Esophagus (tissue), 2 donors: ENCODE results near the gene BCL2L12. TPM values are rescaled to one million over a fixed set of nuclear protein-coding genes. Genes with fewer than 3 reads are reported as not detected.
A peak's percentile ranks its signal among the peaks of the same experiment; 100 is the strongest.
"Not testable (repeated sequence)": the region's sequence is repeated elsewhere in the genome, so short reads cannot be mapped to it uniquely, and the experiment has no call there.

ENCODE experiments used
- H3K27ac ChIP-seq, 2 donors: one replicate each; pipeline ENCODE4 v1.5.1; 2013; ENCODE audit warnings: low read depth in 2 of 2, mild to moderate bottlenecking in 2 of 2, inconsistent platforms in 1 of 2, low read length in 1 of 2, moderate library complexity in 1 of 2
- H3K27me3 ChIP-seq, 2 donors: one replicate each; pipeline ENCODE4 v1.6.1; 2013; ENCODE audit warnings: low read length in 2 of 2, control low read depth in 1 of 2, mild to moderate bottlenecking in 1 of 2; ENCODE audit not compliant: insufficient read depth in 2 of 2, control insufficient read depth in 1 of 2
- H3K36me3 ChIP-seq, 2 donors: one replicate each; pipeline ENCODE4 v1.6.1; 2013; ENCODE audit warnings: low read length in 1 of 2; ENCODE audit not compliant: control insufficient read depth in 2 of 2, insufficient read depth in 2 of 2
- H3K4me1 ChIP-seq, 2 donors: one replicate each; pipeline ENCODE4 v1.6.1; 2013; ENCODE audit warnings: low read length in 1 of 2; ENCODE audit not compliant: control insufficient read depth in 2 of 2, insufficient read depth in 2 of 2
- H3K4me3 ChIP-seq, 2 donors: one replicate each; pipeline ENCODE4 v1.5.1; 2013; ENCODE audit warnings: low read length in 2 of 2, mild to moderate bottlenecking in 2 of 2, low read depth in 1 of 2, moderate library complexity in 1 of 2
- H3K9me3 ChIP-seq, 2 donors: one replicate each; pipeline ENCODE4 v1.6.1; 2013; ENCODE audit warnings: mild to moderate bottlenecking in 2 of 2, low read depth in 1 of 2, low read length in 1 of 2, moderate library complexity in 1 of 2; ENCODE audit not compliant: control insufficient read depth in 2 of 2, insufficient read depth in 1 of 2
- WGBS, 2 donors: extraction: QIAGEN DNeasy Blood & Tissue Kit; methylation state at CpG; one replicate each; pipeline ENCODE4 v1.1.7; 2013; 5-methylcytosine and 5-hydroxymethylcytosine counted together
- polyA plus RNA-seq, 2 donors: library from polyadenylated mRNA; stranded (reverse); fragments of 200-250 nt; gene quantifications; one replicate each; pipeline ENCODE4 v1.2.3, GENCODE V29; 2013
- donor health status: healthy with polysubstance abuse.
- donor health status: Bipolar disorder and iron deficiency.

The BCL2L12 gene
- polyA plus RNA-seq, 2 donors = 10.0 to 21.4 TPM

- Histone ChIP-seq H3K4me3 (no peak overlapping the region), H3K36me3 (peaks cover 0 to 1% of the 10 kb centered on the region in 2 donors), H3K9me3 (no peaks in the 10 kb centered on the region), H3K4me1 (peaks cover 4 to 7% of the 10 kb centered on the region in 2 donors), H3K27ac (no peak overlapping the region), H3K27me3 (no peaks in the 10 kb centered on the region)
- WGBS, 2 donors = 80 to 84% methylated on average over 19 of the region's 19 CpGs
These were observed 34.0 kb upstream of the BCL2L12 start for GRCh38 chr19:49631610-49632192.

- no peaks in the 10 kb centered on the region for H3K36me3 ChIP-seq
- 84 to 88% methylated on average over 5 of the region's 5 CpGs for WGBS, 2 donors
These were observed 33.2 kb upstream of the BCL2L12 start for GRCh38 chr19:49632576-49632975.

GRCh38 chr19:49633273-49633672 lies 32.5 kb upstream of the BCL2L12 start:
- not testable (repeated sequence) for H3K27ac ChIP-seq, H3K9me3 ChIP-seq, H3K4me3 ChIP-seq, H3K27me3 ChIP-seq, H3K36me3 ChIP-seq, H3K4me1 ChIP-seq
- WGBS, 2 donors = 70 to 72% methylated on average over 9 of the region's 9 CpGs

More at GRCh38 chr19:49632576-49632975, 33.2 kb upstream of the BCL2L12 start:
- Histone ChIP-seq H3K9me3 (no peaks in the 10 kb centered on the region), H3K27ac (no peak overlapping the region), H3K27me3 (no peaks in the 10 kb centered on the region), H3K4me3 (no peak overlapping the region), H3K4me1 (peaks cover 6 to 7% of the 10 kb centered on the region in 2 donors)

GRCh38 chr19:49635530-49636232 lies 30.1 kb upstream of the BCL2L12 start:
- WGBS, 2 donors = 40 to 44% methylated on average over 24 of the region's 24 CpGs
- no peaks in the 10 kb centered on the region for H3K36me3 ChIP-seq
- no peak overlapping the region for H3K4me3 ChIP-seq
- peak overlapping the region; percentile 14 to 50 for H3K27ac ChIP-seq
- no peaks in the 10 kb centered on the region for H3K27me3 ChIP-seq
- H3K9me3 ChIP-seq = no peaks in the 10 kb centered on the region
- H3K4me1 ChIP-seq = peaks cover 6 to 7% of the 10 kb centered on the region in 2 donors

DNA sequence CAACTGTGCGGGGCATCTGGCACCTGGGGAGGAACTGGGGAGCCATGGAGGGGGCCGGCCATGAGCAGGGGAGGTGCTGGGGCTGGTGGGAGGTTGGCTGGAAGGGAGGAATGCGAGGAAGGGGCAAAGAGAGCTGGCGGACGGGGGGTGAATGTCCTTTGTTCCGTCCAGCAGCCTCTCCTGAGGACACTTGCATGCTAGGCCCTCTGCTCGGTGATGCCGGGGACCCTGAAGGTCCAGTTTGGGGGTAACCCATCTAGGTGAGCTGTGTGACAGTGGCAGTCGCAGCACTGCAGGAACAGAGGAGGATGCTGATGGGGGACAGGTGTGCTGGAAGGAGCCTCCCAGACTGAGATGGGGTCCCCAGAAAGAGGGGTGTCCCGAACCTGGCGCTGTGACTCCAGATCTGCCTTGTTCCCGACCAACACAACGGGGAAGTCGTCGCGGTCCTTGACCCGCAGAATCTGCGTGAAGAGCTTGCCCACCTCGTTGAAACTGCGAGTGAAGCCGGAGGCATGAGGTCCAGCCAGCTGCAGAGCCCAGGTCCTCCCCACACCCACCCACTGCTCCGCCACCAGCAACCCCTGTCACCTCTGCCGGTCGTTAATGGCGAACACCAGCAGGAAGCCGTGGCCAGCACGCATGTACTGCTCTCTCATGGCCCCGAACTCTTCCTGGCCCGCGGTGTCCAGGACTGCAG lies 29.4 kb upstream of the BCL2L12 start:
- H3K9me3 ChIP-seq = no peaks in the 10 kb centered on the region
- no peaks in the 10 kb centered on the region for H3K36me3 ChIP-seq
- H3K4me1 ChIP-seq = peaks cover 6% of the 10 kb centered on the region in 2 donors
- no peak overlapping the region for H3K4me3 ChIP-seq
- no peaks in the 10 kb centered on the region for H3K27me3 ChIP-seq
- H3K27ac ChIP-seq = peak overlapping the region in 1 of 2 donors; percentile 27
- 77 to 78% methylated on average over 30 of the region's 30 CpGs for WGBS, 2 donors

DNA sequence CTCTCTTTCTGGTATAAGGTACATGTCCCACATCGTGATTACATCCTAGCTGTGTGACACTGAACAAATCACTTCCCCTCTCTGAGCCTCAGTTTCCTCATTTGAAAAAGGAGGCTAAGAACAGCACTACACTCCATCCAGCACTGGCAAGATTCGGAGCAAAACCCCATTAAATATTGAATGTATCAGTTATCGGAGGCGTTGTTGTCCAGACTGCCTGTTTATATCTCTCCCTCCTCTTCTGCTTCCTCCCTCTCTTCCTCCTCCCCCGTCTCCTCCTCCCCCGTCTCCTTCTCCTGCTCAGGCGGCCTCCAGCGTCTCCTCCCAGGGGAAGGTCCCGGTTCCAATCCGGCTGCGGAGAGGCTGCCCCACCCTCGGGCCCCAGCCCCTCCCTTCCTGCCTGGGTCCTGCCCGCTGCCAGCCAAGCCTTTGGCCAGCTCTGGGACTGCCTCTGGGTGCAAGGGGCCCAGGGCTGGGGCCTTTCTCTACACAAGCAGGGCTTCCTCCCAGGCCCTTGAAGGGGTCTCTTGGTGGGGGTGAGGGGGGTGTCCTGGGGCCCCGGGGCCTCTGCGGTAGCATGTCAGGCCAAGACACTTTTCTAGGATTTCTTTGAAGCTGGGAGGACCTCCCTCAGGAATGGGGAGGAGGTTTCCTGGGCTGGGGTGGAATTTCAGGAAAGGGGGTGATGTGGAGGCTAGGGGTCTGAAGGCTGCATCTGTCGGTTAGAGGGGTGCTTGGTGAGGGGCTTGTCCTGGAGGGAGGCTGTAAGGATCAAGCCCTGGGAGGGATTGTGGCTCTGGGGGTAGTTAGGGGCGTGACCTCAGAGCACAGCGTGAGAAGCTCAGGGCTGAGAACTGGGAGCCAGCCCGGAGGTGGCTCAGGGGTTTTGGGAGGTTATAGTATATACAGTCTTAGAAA lies 27.7 kb upstream of the BCL2L12 start:
- no peak overlapping the region for H3K4me3 ChIP-seq
- WGBS, 2 donors = 6 to 7% methylated on average over 19 of the region's 19 CpGs
- H3K9me3 ChIP-seq = no peaks in the 10 kb centered on the region
- no peaks in the 10 kb centered on the region for H3K27me3 ChIP-seq
- peak overlapping the region; percentile 70 to 88 for H3K27ac ChIP-seq
- peaks cover 6% of the 10 kb centered on the region in 2 donors for H3K4me1 ChIP-seq
- no peaks in the 10 kb centered on the region for H3K36me3 ChIP-seq

- H3K36me3 ChIP-seq = no peaks in the 10 kb centered on the region
- peak overlapping the region; percentile 92 to 95 for H3K27ac ChIP-seq
- peak overlapping the region; percentile 52 to 55 for H3K4me3 ChIP-seq
- H3K4me1 ChIP-seq = peaks cover 6% of the 10 kb centered on the region in 2 donors
- WGBS, 2 donors = 3 to 4% methylated on average over 29 to 31 of the region's 31 CpGs
- H3K27me3 ChIP-seq = no peaks in the 10 kb centered on the region
- no peaks in the 10 kb centered on the region for H3K9me3 ChIP-seq
These were observed 26.2 kb upstream of the BCL2L12 start for GRCh38 chr19:49639401-49640112.

GRCh38 chr19:49640113-49640898 lies 25.4 kb upstream of the BCL2L12 start, which contains the start of gene RRAS:
RRAS (minus strand) TSS chr19:49640143; CDS start chr19:49640098, 45 bp downstream.
- peak within 1 kb of the TSS; percentile 95 to 99 for H3K27ac ChIP-seq
- no peaks in the 10 kb centered on the region for H3K27me3 ChIP-seq
- H3K9me3 ChIP-seq = no peaks in the 10 kb centered on the region
- WGBS, 2 donors = 0% methylated on average over 50 to 51 of the region's 51 CpGs
- H3K36me3 ChIP-seq = peaks cover 0 to 5% of the 10 kb centered on the region in 2 donors
- H3K4me1 ChIP-seq = peaks cover 5 to 6% of the 10 kb centered on the region in 2 donors
- H3K4me3 ChIP-seq = peak within 1 kb of the TSS; percentile 52 to 55
